Loucy (cell line): ENCODE results near the gene ABHD10.

Experiments used
- CTCF ChIP-seq: fragments of 200-600 bp; sonication (generic); conservative IDR thresholded peaks from 2 replicates; pipeline ENCODE4 v1.5.1; 2014; ENCODE audit warnings: mild to moderate bottlenecking, antibody characterized with exemption, low read length
- EZH2phosphoT487 ChIP-seq: fragments of 200-600 bp; IDR thresholded peaks from 2 replicates; pipeline ENCODE4 v1.6.1; 2018; ENCODE audit warnings: antibody characterized with exemption, mild to moderate bottlenecking, moderate library complexity, borderline replicate concordance

DNA sequence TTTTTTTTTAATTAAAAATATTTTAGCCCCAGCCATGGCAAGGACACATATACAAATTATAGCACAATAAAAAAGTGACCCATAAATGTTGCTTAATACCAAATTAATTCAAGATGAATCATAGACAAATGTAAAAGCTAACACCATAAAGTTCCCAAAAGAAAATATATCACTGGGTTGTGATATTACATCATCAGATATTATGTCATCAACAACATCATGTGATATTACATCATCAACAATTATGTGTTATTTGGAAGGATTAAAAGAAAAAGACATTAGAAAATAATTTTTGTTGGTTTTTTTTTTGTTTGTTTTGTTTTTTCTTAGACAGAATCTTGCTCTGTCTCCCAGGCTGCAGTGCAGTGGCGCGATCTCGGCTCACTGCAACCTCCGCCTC, 34.5 kb upstream of the ABHD10 start:
- TF ChIP-seq CTCF (no peak), EZH2phosphoT487 (no peak)
